ENCODE results near the gene CHD6.

GRCh38 chr20:41630846-41631245, 12.7 kb upstream of the CHD6 start:
- TF ChIP-seq POLR2AphosphoS5 (IDR thresholded peaks at IDR 0.05; ENCODE audit: borderline replicate concordance, low read depth, low read length), result no peak
- TF ChIP-seq EZH2 (IDR thresholded peaks at IDR 0.05), result no peak

All from SK-N-MC (cell line).